Endothelial cell (in vitro differentiated cells): ENCODE data around the gene KDM5A. TPM values are rescaled to one million over a fixed set of nuclear protein-coding genes. Genes with fewer than 3 reads are reported as not detected.
"Not testable (repeated sequence)": the region's sequence is repeated elsewhere in the genome, so short reads cannot be mapped to it uniquely, and the experiment has no call there.

Experiments used
- DNase-seq: peaks from one replicate; pipeline ENCODE4 v3.0.0; 2021; ENCODE audit warnings: low spot score
- H3K27ac Mint-ChIP-seq: one replicate; pipeline ENCODE4 v1.8.0; 2021; ENCODE audit warnings: mixed read lengths, inconsistent platforms; ENCODE audit not compliant: unreplicated experiment
- H3K27me3 Mint-ChIP-seq: one replicate; pipeline ENCODE4 v1.8.0; 2021; ENCODE audit warnings: mild to moderate bottlenecking, moderate library complexity, mixed read lengths, inconsistent platforms; ENCODE audit not compliant: unreplicated experiment
- H3K36me3 Mint-ChIP-seq: one replicate; pipeline ENCODE4 v1.8.0; 2021; ENCODE audit warnings: mild to moderate bottlenecking, low read depth, mixed read lengths, inconsistent platforms; ENCODE audit not compliant: unreplicated experiment
- H3K4me1 Mint-ChIP-seq: one replicate; pipeline ENCODE4 v1.8.0; 2021; ENCODE audit warnings: mild to moderate bottlenecking, mixed read lengths, inconsistent platforms; ENCODE audit not compliant: unreplicated experiment
- H3K4me3 Mint-ChIP-seq: one replicate; pipeline ENCODE4 v1.8.0; 2021; ENCODE audit warnings: mild to moderate bottlenecking, mixed read lengths, inconsistent platforms; ENCODE audit not compliant: unreplicated experiment
- H3K9me3 Mint-ChIP-seq: one replicate; pipeline ENCODE4 v1.8.0; 2021; ENCODE audit warnings: mixed read lengths, inconsistent platforms; ENCODE audit not compliant: unreplicated experiment
- total RNA-seq: library from RNA; stranded (reverse); fragmentation: NEBNext Ultra II Directional; extraction: Animal tissue kit (Norgen Biotek cat#: 25700); gene quantifications from one replicate; pipeline ENCODE4 v1.2.1, GENCODE V29; 2021; ENCODE audit not compliant: unreplicated experiment
- TF ChIP-seq, protein P1 (sequence below): fragments of 200-600 bp; sonication (generic); IDR thresholded peaks from one replicate; pipeline ENCODE4 v1.5.0; 2021; ENCODE audit warnings: antibody characterized with exemption; ENCODE audit not compliant: unreplicated experiment

Gene KDM5A
- total RNA-seq, 1 donor from 2014 or later, result 86.3 TPM

- Mint-ChIP-seq H3K27ac (no peak overlapping the region), H3K4me3 (no peak overlapping the region), H3K9me3 (peaks cover 12% of the 10 kb centered on the region), H3K4me1 (no peaks in the 10 kb centered on the region), H3K36me3 (peaks cover 17% of the 10 kb centered on the region), H3K27me3 (peaks cover 4% of the 10 kb centered on the region)
- DNase-seq, result no peak
- TF ChIP-seq, protein P1, sequence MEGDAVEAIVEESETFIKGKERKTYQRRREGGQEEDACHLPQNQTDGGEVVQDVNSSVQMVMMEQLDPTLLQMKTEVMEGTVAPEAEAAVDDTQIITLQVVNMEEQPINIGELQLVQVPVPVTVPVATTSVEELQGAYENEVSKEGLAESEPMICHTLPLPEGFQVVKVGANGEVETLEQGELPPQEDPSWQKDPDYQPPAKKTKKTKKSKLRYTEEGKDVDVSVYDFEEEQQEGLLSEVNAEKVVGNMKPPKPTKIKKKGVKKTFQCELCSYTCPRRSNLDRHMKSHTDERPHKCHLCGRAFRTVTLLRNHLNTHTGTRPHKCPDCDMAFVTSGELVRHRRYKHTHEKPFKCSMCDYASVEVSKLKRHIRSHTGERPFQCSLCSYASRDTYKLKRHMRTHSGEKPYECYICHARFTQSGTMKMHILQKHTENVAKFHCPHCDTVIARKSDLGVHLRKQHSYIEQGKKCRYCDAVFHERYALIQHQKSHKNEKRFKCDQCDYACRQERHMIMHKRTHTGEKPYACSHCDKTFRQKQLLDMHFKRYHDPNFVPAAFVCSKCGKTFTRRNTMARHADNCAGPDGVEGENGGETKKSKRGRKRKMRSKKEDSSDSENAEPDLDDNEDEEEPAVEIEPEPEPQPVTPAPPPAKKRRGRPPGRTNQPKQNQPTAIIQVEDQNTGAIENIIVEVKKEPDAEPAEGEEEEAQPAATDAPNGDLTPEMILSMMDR, result no peak
Measured at GRCh38 chr12:240566-240965, 148.6 kb downstream of the KDM5A start.

DNA sequence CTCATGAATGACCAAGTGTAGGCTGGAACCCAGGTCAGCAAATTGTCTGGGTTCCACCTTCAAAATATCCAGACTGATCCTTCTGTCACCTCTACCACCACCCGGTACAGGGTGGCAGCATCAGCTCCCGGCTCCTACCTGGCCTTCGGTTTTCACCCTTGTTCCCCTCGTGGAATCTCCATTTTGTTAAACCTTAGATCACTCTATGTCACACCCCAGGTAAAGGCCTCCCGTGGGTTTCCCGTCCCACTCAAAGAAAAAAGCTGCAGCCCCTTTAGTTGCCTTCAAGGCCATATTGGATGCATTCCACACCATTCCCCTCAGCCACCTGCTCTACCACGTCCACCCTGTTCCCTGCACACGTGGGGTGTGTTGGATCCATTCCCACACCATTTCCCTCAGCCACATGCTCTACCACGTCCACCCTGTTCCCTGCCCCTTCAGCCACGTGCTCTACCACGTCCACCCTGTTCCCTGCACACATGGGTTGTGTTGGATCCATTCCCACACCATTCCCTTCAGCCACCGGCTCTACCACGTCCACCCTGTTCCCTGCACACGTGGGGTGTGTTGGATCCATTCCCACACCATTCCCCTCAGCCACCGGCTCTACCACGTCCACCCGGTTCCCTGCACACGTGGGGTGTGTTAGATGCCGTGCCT is 150.3 kb downstream of the KDM5A start:
- Mint-ChIP-seq H3K27ac (no peak overlapping the region), H3K36me3 (peaks cover 17% of the 10 kb centered on the region), H3K27me3 (peaks cover 4% of the 10 kb centered on the region), H3K4me3 (no peak overlapping the region), H3K4me1 (no peaks in the 10 kb centered on the region), H3K9me3 (peaks cover 12% of the 10 kb centered on the region)
- TF ChIP-seq, protein P1, result no peak
- no peak for DNase-seq

GRCh38 chr12:238116-238515 is 151.0 kb downstream of the KDM5A start:
- Mint-ChIP-seq H3K27ac (no peak overlapping the region), H3K36me3 (peaks cover 17% of the 10 kb centered on the region), H3K4me3 (no peak overlapping the region), H3K27me3 (peaks cover 4% of the 10 kb centered on the region), H3K9me3 (peaks cover 12% of the 10 kb centered on the region), H3K4me1 (peaks cover 2% of the 10 kb centered on the region)
- DNase-seq, result no peak
- TF ChIP-seq, protein P1, result no peak

- peaks cover 2% of the 10 kb centered on the region for H3K4me1 Mint-ChIP-seq
- H3K36me3 Mint-ChIP-seq, result peaks cover 17% of the 10 kb centered on the region
- no peak overlapping the region for H3K4me3 Mint-ChIP-seq
- H3K9me3 Mint-ChIP-seq, result peaks cover 12% of the 10 kb centered on the region
- H3K27me3 Mint-ChIP-seq, result peaks cover 4% of the 10 kb centered on the region
- H3K27ac Mint-ChIP-seq, result no peak overlapping the region
- TF ChIP-seq, protein P1, result no peak
- DNase-seq, result no peak
Measured at GRCh38 chr12:237026-237815, 151.9 kb downstream of the KDM5A start.

DNA sequence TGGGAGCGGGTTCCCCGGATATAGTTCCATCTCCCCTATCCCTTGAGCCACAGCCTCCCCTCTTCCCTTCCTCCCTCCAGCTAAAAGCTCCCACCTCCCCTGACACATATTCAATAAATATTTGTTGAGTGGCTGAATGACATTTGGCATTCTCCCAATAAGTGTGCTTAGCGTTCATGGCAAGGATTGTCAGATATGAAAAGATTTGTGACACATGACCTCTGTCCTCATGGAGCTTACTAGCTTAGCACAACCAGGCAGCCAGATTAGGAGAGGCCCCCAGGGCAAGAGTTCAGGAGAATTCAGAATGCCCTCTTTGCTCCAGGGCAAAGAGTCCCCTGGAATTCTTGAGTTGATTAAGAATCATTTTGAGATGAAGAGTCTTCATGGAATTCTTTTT is 152.7 kb downstream of the KDM5A start:
- Mint-ChIP-seq H3K36me3 (peaks cover 17% of the 10 kb centered on the region), H3K9me3 (peaks cover 12% of the 10 kb centered on the region), H3K27me3 (peaks cover 4% of the 10 kb centered on the region), H3K4me1 (peaks cover 2% of the 10 kb centered on the region), H3K4me3 (peak overlapping the region; percentile 60), H3K27ac (no peak overlapping the region)
- DNase-seq, result no peak
- TF ChIP-seq, protein P1, result no peak

DNA sequence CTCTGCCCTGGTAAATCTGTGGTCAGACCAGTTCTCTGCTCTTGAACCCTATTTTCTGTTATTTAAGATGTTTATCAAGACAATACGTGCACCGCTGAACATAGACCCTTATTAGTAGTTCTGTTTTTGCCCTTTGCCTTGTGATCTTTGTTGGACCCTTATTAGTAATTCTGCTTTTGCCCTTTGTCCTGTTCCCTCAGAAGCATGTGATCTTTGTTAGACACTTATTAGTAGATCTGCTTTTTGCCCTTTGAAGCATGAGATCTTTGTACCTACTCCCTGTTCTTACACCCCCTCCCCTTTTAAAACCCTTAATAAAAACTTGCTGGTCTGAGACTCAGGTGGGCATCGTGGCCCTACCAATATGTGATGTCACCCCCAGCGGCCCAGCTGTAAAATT is 153.2 kb downstream of the KDM5A start:
- H3K9me3 Mint-ChIP-seq, result peaks cover 12% of the 10 kb centered on the region
- not testable (repeated sequence) for H3K4me1 Mint-ChIP-seq, DNase-seq, H3K4me3 Mint-ChIP-seq, H3K27me3 Mint-ChIP-seq, H3K27ac Mint-ChIP-seq
- peaks cover 17% of the 10 kb centered on the region for H3K36me3 Mint-ChIP-seq
